DND-41 (cell line): ENCODE results near the gene GRP.

Experiments
- ATAC-seq: fragments of 200-7000 bp; cut with Tn5 transposase; 3 replicates; pipeline ENCODE4 v1.9.1; 2021; ENCODE audit warnings: low read depth; ENCODE audit not compliant: insufficient read depth
- DNase-seq: peaks from one replicate; pipeline ENCODE4 v3.0.0-alpha.2; 2020
- H2AFZ ChIP-seq: 2 replicates; pipeline ENCODE4 v1.6.0; 2012; ENCODE audit warnings: low read depth, low read length
- H3K27ac ChIP-seq: 2 replicates; pipeline ENCODE4 v1.5.1; 2012; ENCODE audit warnings: low read length, inconsistent platforms
- H3K27me3 ChIP-seq: fragments of 200-600 bp; sonication (generic); 2 replicates; pipeline ENCODE4 v1.6.0; 2012; ENCODE audit warnings: low read length, mild to moderate bottlenecking, inconsistent platforms; ENCODE audit not compliant: insufficient read depth, poor library complexity
- H3K36me3 ChIP-seq: 2 replicates; pipeline ENCODE4 v1.5.1; 2012; ENCODE audit warnings: low read length, inconsistent platforms; ENCODE audit not compliant: insufficient read depth
- H3K4me1 ChIP-seq: 2 replicates; pipeline ENCODE4 v1.5.1; 2012; ENCODE audit warnings: mild to moderate bottlenecking, low read length; ENCODE audit not compliant: insufficient read depth
- H3K4me2 ChIP-seq: 2 replicates; pipeline ENCODE4 v1.6.0; 2012; ENCODE audit warnings: mild to moderate bottlenecking, moderate library complexity, low read length, inconsistent platforms; ENCODE audit not compliant: insufficient read depth
- H3K4me3 ChIP-seq, 2 experiments: fragments of 200-600 bp in 1 of 2; shearing (Covaris generic) in 1 of 2; 2 replicates each; pipeline ENCODE4 v1.5.1; 2012 to 2016; ENCODE audit warnings: inconsistent platforms in 2 of 2, low read length in 2 of 2, mild to moderate bottlenecking in 2 of 2, low read depth in 1 of 2, moderate library complexity in 1 of 2
- H3K79me2 ChIP-seq: 2 replicates; pipeline ENCODE4 v1.6.0; 2012; ENCODE audit warnings: low read length, inconsistent platforms; ENCODE audit not compliant: insufficient read depth
- H3K9ac ChIP-seq: 2 replicates; pipeline ENCODE4 v1.6.0; 2012; ENCODE audit warnings: low read depth, mild to moderate bottlenecking, inconsistent platforms, low read length, moderate library complexity
- H3K9me3 ChIP-seq: 2 replicates; pipeline ENCODE4 v1.5.1; 2012; ENCODE audit warnings: low read length, moderate library complexity, mild to moderate bottlenecking, inconsistent platforms; ENCODE audit not compliant: insufficient read depth, severe bottlenecking
- H4K20me1 ChIP-seq: 2 replicates; pipeline ENCODE4 v1.6.0; 2012; ENCODE audit warnings: low read length; ENCODE audit not compliant: insufficient read depth
- CTCF ChIP-seq: IDR thresholded peaks from 2 replicates; pipeline ENCODE4 v1.5.1; 2012; ENCODE audit warnings: borderline replicate concordance, low read length, moderate library complexity, mild to moderate bottlenecking; ENCODE audit not compliant: poor library complexity, severe bottlenecking; ENCODE audit errors: extremely low read depth
- EZH2 ChIP-seq: IDR thresholded peaks from 3 replicates; pipeline ENCODE4 v1.6.1; 2012; ENCODE audit warnings: borderline replicate concordance, low read depth, mild to moderate bottlenecking, moderate library complexity, low read length, inconsistent platforms; ENCODE audit not compliant: severe bottlenecking

GRP gene

GRCh38 chr18:59200787-59201186, 19.2 kb upstream of the GRP start:
- Histone ChIP-seq H3K4me3 (no peak overlapping the region), H3K4me1 (no peaks in the 10 kb centered on the region), H3K4me2 (no peak overlapping the region), H4K20me1 (no peaks in the 10 kb centered on the region), H3K79me2 (no peaks in the 10 kb centered on the region), H3K9me3 (no peaks in the 10 kb centered on the region), H3K27me3 (peaks cover 10% of the 10 kb centered on the region), H3K36me3 (no peaks in the 10 kb centered on the region), H2AFZ (no peak overlapping the region), H3K27ac (no peak overlapping the region), H3K9ac (no peak overlapping the region)
- ATAC-seq (no peak), DNase-seq (no peak)
- no peak for TF ChIP-seq EZH2
- TF ChIP-seq CTCF = no peak

GRCh38 chr18:59202258-59202820, 17.6 kb upstream of the GRP start:
- DNase-seq (peak; percentile 6), ATAC-seq (no peak)
- Histone ChIP-seq H3K4me2 (no peak overlapping the region), H3K9ac (no peak overlapping the region), H3K79me2 (no peaks in the 10 kb centered on the region), H3K9me3 (no peaks in the 10 kb centered on the region), H2AFZ (no peak overlapping the region), H3K27ac (no peak overlapping the region), H3K27me3 (peaks cover 10% of the 10 kb centered on the region), H3K36me3 (no peaks in the 10 kb centered on the region), H3K4me1 (no peaks in the 10 kb centered on the region), H3K4me3 (no peak overlapping the region), H4K20me1 (no peaks in the 10 kb centered on the region)
- TF ChIP-seq CTCF (no peak), EZH2 (no peak)

- H3K4me1 ChIP-seq = no peaks in the 10 kb centered on the region
- DNase-seq = no peak
- no peak overlapping the region for H3K4me2 ChIP-seq
- H3K36me3 ChIP-seq = no peaks in the 10 kb centered on the region
- peaks cover 3% of the 10 kb centered on the region for H3K27me3 ChIP-seq
- H3K27ac ChIP-seq = no peak overlapping the region
- H3K4me3 ChIP-seq = no peak overlapping the region
- TF ChIP-seq CTCF = no peak
- no peak for TF ChIP-seq EZH2
- no peak for ATAC-seq
- H2AFZ ChIP-seq = no peak overlapping the region
- no peaks in the 10 kb centered on the region for H3K9me3 ChIP-seq
- H3K79me2 ChIP-seq = no peaks in the 10 kb centered on the region
- no peaks in the 10 kb centered on the region for H4K20me1 ChIP-seq
- H3K9ac ChIP-seq = no peak overlapping the region
These were observed 12.5 kb upstream of the GRP start for GRCh38 chr18:59207506-59207905.

GRCh38 chr18:59208602-59209125, 11.3 kb upstream of the GRP start:
- H3K27ac ChIP-seq = no peak overlapping the region
- H3K36me3 ChIP-seq = no peaks in the 10 kb centered on the region
- no peaks in the 10 kb centered on the region for H3K9me3 ChIP-seq
- TF ChIP-seq CTCF (no peak), EZH2 (no peak)
- no peak overlapping the region for H3K4me3 ChIP-seq
- H3K4me2 ChIP-seq = no peak overlapping the region
- no peak for DNase-seq
- H4K20me1 ChIP-seq = no peaks in the 10 kb centered on the region
- no peak overlapping the region for H2AFZ ChIP-seq
- no peak overlapping the region for H3K9ac ChIP-seq
- H3K79me2 ChIP-seq = no peaks in the 10 kb centered on the region
- H3K4me1 ChIP-seq = no peaks in the 10 kb centered on the region
- H3K27me3 ChIP-seq = no peaks in the 10 kb centered on the region
- ATAC-seq = no peak
